ENCODE data around the gene TNFAIP2. TPM values are rescaled to one million over a fixed set of nuclear protein-coding genes. Genes with fewer than 3 reads are reported as not detected.

Gene TNFAIP2
- polyA plus RNA-seq, 1 donor, result 29.6 TPM

- no peak for DNase-seq
These were observed 31.4 kb upstream of the TNFAIP2 start for GRCh38 chr14:103091883-103092222.

GRCh38 chr14:103093856-103094405, 29.3 kb upstream of the TNFAIP2 start:
- no peak for DNase-seq

GRCh38 chr14:103094406-103095209, 28.7 kb upstream of the TNFAIP2 start, which contains the start of gene EXOC3L4:
TSS of gene EXOC3L4 (plus strand) at chr14:103094725. CDS start at chr14:103100220, 5,495 bp downstream.
- no peak for DNase-seq

- DNase-seq, result no peak
These were observed 28.0 kb upstream of the TNFAIP2 start for GRCh38 chr14:103095210-103095778.

- DNase-seq, result no peak
These were observed 26.9 kb upstream of the TNFAIP2 start for GRCh38 chr14:103096387-103096786.

GRCh38 chr14:103097244-103097993, 25.8 kb upstream of the TNFAIP2 start:
- DNase-seq, result no peak

GRCh38 chr14:103097994-103098957, 25.0 kb upstream of the TNFAIP2 start:
- DNase-seq, result no peak

GRCh38 chr14:103099081-103099732, 24.1 kb upstream of the TNFAIP2 start:
- no peak for DNase-seq

GRCh38 chr14:103099733-103100280, 23.5 kb upstream of the TNFAIP2 start:
- DNase-seq, result no peak

GRCh38 chr14:103100281-103101121, 22.8 kb upstream of the TNFAIP2 start:
- DNase-seq, result no peak

- DNase-seq, result no peak
These were observed 21.9 kb upstream of the TNFAIP2 start for GRCh38 chr14:103101257-103101962.

- DNase-seq, result no peak
These were observed 21.1 kb upstream of the TNFAIP2 start for GRCh38 chr14:103101963-103102688.

- no peak for DNase-seq
These were observed 20.5 kb upstream of the TNFAIP2 start for GRCh38 chr14:103102689-103103260.

GRCh38 chr14:103103461-103104388, 19.5 kb upstream of the TNFAIP2 start:
- no peak for DNase-seq

GRCh38 chr14:103104389-103104653, 18.9 kb upstream of the TNFAIP2 start:
- no peak for DNase-seq

GRCh38 chr14:103104654-103105452, 18.4 kb upstream of the TNFAIP2 start:
- DNase-seq, result no peak
